DMS53 treated with DMSO at 0.1 percent for 48 hours (cell line): ENCODE measurements around the gene CAB39L.
"Not testable (repeated sequence)": the region's sequence is repeated elsewhere in the genome, so short reads cannot be mapped to it uniquely, and the experiment has no call there.

Experiments
- DNase-seq: peaks from one replicate; lab custom pipeline; 2025; ENCODE audit not compliant: unreplicated experiment; lab: John Stamatoyannopoulos, UW

Gene CAB39L

GRCh38 chr13:49348751-49349150 is 95.1 kb downstream of the CAB39L start:
- no peak for DNase-seq

- DNase-seq: no peak
Measured at GRCh38 chr13:49347650-49348385, 96.0 kb downstream of the CAB39L start.

GRCh38 chr13:49346460-49346859 is 97.4 kb downstream of the CAB39L start:
- DNase-seq: no peak

- DNase-seq: no peak
Measured at GRCh38 chr13:49343731-49344130, 100.1 kb downstream of the CAB39L start.

- no peak for DNase-seq
Measured at GRCh38 chr13:49343255-49343654, 100.6 kb downstream of the CAB39L start.

GRCh38 chr13:49342454-49342853 is 101.4 kb downstream of the CAB39L start:
- DNase-seq: no peak

- DNase-seq: no peak
Measured at GRCh38 chr13:49341941-49342340, 101.9 kb downstream of the CAB39L start.

GRCh38 chr13:49341517-49341916 is 102.3 kb downstream of the CAB39L start:
- DNase-seq: no peak

GRCh38 chr13:49340161-49340560 is 103.7 kb downstream of the CAB39L start:
- no peak for DNase-seq

GRCh38 chr13:49336655-49337054 is 107.2 kb downstream of the CAB39L start:
- no peak for DNase-seq

- no peak for DNase-seq
Measured at GRCh38 chr13:49330546-49330864, 113.4 kb downstream of the CAB39L start.

GRCh38 chr13:49329831-49330545 is 113.9 kb downstream of the CAB39L start:
- no peak for DNase-seq

GRCh38 chr13:49327145-49327544 is 116.7 kb downstream of the CAB39L start:
- DNase-seq: not testable (repeated sequence)

- no peak for DNase-seq
Measured at GRCh38 chr13:49326222-49326917, 117.5 kb downstream of the CAB39L start.

GRCh38 chr13:49323344-49323743 is 120.5 kb downstream of the CAB39L start:
- DNase-seq: no peak

GRCh38 chr13:49322702-49323101 is 121.2 kb downstream of the CAB39L start:
- DNase-seq: no peak

- no peak for DNase-seq
Measured at GRCh38 chr13:49320975-49321374, 122.9 kb downstream of the CAB39L start.

- no peak for DNase-seq
Measured at GRCh38 chr13:49319951-49320350, 123.9 kb downstream of the CAB39L start.

GRCh38 chr13:49319551-49319950 is 124.3 kb downstream of the CAB39L start:
- DNase-seq: no peak

GRCh38 chr13:49315756-49316482 is 127.9 kb downstream of the CAB39L start:
- no peak for DNase-seq

- no peak for DNase-seq
Measured at GRCh38 chr13:49315036-49315565, 128.8 kb downstream of the CAB39L start.
